ENCODE measurements around the gene RNF39.

Gene RNF39

DNA sequence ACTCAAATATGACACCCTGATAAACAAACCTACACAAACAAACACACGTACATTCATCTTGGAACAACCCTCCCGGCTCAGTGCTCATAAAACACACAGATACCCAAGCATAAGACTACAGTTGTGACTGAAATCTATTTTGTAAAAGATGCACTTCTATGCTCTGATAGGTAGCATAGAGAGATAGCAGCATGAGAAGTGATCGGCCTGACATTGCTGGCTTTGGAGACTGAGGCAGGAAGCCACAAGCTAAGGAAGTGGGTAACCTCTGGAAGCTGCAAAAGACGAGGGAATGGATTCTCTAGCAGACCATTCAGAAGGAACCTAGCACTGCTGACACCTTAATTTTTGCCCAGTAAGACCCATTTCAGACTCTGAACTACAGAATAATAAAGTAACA, 1.6 kb upstream of the RNF39 start:
- no peak overlapping the region for H3K4me2 ChIP-seq (ENCODE audit: low read length)
- H3K27ac ChIP-seq (ENCODE audit: low read length), result no peak overlapping the region
- TF ChIP-seq EZH2phosphoT487 (IDR thresholded peaks at IDR 0.05; ENCODE audit: low read depth) (no peak), CTCF (IDR thresholded peaks at IDR 0.05; ENCODE audit: low read depth, low read length) (no peak)
- H3K79me2 ChIP-seq (ENCODE audit: low read length), result no peaks in the 10 kb centered on the region
- H3K9me3 ChIP-seq (ENCODE audit: insufficient read depth, low read length), result no peaks in the 10 kb centered on the region
- no peaks in the 10 kb centered on the region for H3K36me3 ChIP-seq (replicated peaks; ENCODE audit: low read depth, low read length)
- H3K9ac ChIP-seq (ENCODE audit: low read length), result no peak overlapping the region
- H3K27me3 ChIP-seq (ENCODE audit: low read depth, low read length), result no peaks in the 10 kb centered on the region
- no peaks in the 10 kb centered on the region for H3K4me1 ChIP-seq (ENCODE audit: low read length)
- H2AFZ ChIP-seq (ENCODE audit: low read depth, low read length), result no peak overlapping the region
- H3K4me3 ChIP-seq (ENCODE audit: low read length), result no peak overlapping the region
- H4K20me1 ChIP-seq (ENCODE audit: insufficient read depth, low read length), result no peaks in the 10 kb centered on the region

GRCh38 chr6:30075790-30076732, 492 bp upstream of the RNF39 start:
- Histone ChIP-seq H3K27me3 (ENCODE audit: low read depth, low read length) (no peaks in the 10 kb centered on the region), H2AFZ (ENCODE audit: low read depth, low read length) (no peak overlapping the region), H3K4me3 (ENCODE audit: low read length) (no peak overlapping the region), H3K4me2 (ENCODE audit: low read length) (no peak overlapping the region), H4K20me1 (ENCODE audit: insufficient read depth, low read length) (no peaks in the 10 kb centered on the region), H3K36me3 (replicated peaks; ENCODE audit: low read depth, low read length) (no peaks in the 10 kb centered on the region), H3K79me2 (ENCODE audit: low read length) (no peaks in the 10 kb centered on the region), H3K27ac (ENCODE audit: low read length) (no peak overlapping the region), H3K9ac (ENCODE audit: low read length) (no peak overlapping the region), H3K9me3 (ENCODE audit: insufficient read depth, low read length) (no peaks in the 10 kb centered on the region), H3K4me1 (ENCODE audit: low read length) (no peaks in the 10 kb centered on the region)
- TF ChIP-seq EZH2phosphoT487 (IDR thresholded peaks at IDR 0.05; ENCODE audit: low read depth), result no peak
- peak; percentile 38; the same call in 1 of the 2 replicates for TF ChIP-seq CTCF (IDR thresholded peaks at IDR 0.05; ENCODE audit: low read depth, low read length)

GRCh38 chr6:30074331-30075093, 1.1 kb downstream of the RNF39 start:
- Histone ChIP-seq H3K9me3 (ENCODE audit: insufficient read depth, low read length) (no peaks in the 10 kb centered on the region), H3K36me3 (replicated peaks; ENCODE audit: low read depth, low read length) (no peaks in the 10 kb centered on the region), H3K27ac (ENCODE audit: low read length) (no peak overlapping the region), H3K4me3 (ENCODE audit: low read length) (no peak overlapping the region), H3K79me2 (ENCODE audit: low read length) (no peaks in the 10 kb centered on the region), H3K27me3 (ENCODE audit: low read depth, low read length) (no peaks in the 10 kb centered on the region), H3K4me1 (ENCODE audit: low read length) (no peaks in the 10 kb centered on the region), H4K20me1 (ENCODE audit: insufficient read depth, low read length) (no peaks in the 10 kb centered on the region), H2AFZ (ENCODE audit: low read depth, low read length) (no peak overlapping the region), H3K9ac (ENCODE audit: low read length) (no peak overlapping the region), H3K4me2 (ENCODE audit: low read length) (no peak overlapping the region)
- TF ChIP-seq CTCF (IDR thresholded peaks at IDR 0.05; ENCODE audit: low read depth, low read length) (no peak), EZH2phosphoT487 (IDR thresholded peaks at IDR 0.05; ENCODE audit: low read depth) (no peak)

Measured in OCI-LY3 (cell line).